Left renal cortex interstitium (tissue), 4 donors: ENCODE results near the gene CTSW. TPM values are rescaled to one million over a fixed set of nuclear protein-coding genes. Genes with fewer than 3 reads are reported as not detected.
"Not testable (repeated sequence)": the region's sequence is repeated elsewhere in the genome, so short reads cannot be mapped to it uniquely, and the experiment has no call there.

Experiments
- DNase-seq, 4 donors: peaks; one replicate each; pipeline ENCODE4 v3.0.0-alpha.2; 2013; ENCODE audit warnings: low read depth in 4 of 4, low spot score in 2 of 4, missing footprints in 1 of 4
- polyA plus RNA-seq, 4 donors: library from polyadenylated mRNA; unstranded; fragments of 120-200 nt; gene quantifications; one replicate each; pipeline ENCODE4 v1.2.1, GENCODE V29; 2013; ENCODE audit not compliant: insufficient read length in 4 of 4

CTSW gene
- polyA plus RNA-seq, 4 donors, result 0.77 to 1.6 (median 1.3) TPM

DNA sequence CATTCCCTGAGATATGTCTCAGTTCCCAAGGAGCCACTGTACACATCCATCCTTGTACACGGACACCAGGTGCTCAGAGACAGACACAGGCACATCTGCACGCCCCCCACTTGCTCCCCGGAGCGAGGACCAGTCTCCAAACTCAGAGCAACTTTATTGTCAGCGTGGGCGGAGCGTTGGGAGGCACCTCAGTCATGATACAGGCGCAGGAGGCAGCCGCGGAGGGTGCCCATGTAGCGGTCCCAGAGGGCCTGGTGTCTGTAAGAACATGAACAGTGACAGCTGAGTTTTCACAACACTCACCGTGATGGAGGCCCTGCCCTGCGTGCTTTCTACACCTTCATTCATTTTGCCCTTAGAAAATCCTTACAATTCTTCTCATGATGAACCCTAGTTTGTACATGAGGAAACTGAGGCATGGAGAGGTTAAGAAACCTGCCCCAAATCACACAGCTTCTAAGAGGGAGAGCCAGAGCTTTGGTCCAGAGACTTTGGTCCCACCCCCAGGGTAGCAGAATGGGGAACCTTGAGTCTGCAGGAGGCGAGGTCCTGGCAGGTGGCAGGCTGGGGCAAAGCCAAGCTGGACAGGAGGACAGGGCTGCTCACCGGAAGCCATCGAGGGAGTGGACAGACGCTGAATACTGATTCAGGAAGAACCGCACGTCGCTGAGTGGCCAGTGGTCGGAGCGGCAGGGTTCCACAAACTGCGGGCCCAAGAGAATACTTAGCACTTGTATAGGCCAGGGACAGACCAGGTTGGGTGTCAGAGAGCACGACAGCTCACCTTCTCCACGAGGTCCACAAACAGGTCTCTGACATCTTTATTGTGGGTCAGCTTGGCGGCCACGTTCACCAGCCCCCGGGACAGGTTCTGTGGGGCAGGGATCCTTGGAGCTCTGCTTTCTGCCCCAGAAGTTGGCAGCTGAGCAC is 4.4 kb downstream of the CTSW start:
- no peak for DNase-seq

DNA sequence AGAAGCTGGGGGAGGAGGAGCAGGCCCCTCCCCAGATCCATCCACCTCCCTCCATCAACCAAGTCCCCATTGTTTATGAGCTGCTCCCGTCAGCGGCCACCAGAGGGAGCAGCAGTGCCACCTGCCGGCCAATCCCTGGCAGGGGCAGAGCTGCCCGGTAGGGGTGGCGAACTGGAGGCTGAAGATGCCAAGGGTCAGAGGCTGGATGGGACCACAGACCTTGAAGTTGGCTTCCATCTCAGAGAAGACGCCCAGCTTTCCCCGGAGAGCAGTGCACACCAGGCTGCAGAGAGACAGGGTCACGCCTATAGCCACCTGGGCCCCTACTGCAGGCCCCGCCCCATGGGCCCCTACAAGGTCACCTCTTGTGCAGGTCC is 5.1 kb downstream of the CTSW start:
- DNase-seq, result no peak

DNA sequence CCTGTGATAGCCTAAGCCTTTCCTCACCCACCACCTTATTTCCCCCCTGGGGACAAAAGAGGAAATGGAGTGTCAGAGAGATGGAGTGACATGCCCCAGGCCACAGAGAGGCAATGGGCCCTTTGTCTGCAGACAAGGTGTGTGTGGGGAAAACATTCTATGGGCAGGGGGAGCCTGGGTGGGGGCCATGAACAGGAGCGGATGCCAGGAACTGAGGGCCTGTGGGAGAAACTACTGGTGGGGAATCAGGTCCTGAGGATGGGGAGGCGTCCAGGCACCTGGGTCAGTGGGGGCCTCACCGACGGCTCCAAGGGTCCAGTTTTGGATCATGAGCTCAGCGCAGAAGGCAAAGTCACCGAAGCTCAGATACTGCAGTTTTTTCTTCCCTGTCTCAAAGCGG is 5.6 kb downstream of the CTSW start:
- DNase-seq, result no peak

DNA sequence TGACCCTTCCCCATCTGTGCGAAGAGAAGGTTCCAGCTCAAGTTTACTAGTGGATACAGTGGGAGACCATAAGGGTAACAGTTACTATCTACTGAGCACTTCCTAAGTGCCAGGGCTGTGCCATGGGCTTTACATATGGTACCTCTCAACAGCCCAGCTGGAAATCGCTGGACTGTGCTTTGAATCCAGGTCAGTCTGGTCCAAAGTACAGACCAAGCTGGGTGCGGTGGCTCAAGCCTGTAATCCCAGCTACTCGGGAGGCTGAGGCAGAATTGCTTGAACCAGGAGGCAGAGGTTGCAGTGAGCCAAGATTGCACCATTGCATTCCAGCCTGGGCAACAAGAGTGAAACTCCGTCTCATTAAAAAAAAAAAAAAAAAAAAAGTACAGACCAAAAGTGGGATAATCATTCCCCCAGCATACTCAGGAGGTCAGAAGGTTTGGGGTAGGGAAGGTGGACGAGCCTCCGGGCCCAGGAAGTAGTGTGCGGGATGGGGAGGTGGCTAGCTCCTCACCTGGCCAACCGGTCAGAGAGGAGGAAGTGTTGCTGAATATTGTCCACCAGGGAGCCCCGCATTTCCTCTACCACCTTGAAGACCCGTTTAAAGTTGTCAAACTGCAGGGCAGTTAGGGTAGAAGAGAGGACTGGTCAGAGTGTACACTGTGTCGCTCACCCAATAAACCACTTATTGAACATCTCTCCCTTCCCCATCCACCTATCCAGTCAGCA is 6.3 kb downstream of the CTSW start:
- no peak for DNase-seq

DNA sequence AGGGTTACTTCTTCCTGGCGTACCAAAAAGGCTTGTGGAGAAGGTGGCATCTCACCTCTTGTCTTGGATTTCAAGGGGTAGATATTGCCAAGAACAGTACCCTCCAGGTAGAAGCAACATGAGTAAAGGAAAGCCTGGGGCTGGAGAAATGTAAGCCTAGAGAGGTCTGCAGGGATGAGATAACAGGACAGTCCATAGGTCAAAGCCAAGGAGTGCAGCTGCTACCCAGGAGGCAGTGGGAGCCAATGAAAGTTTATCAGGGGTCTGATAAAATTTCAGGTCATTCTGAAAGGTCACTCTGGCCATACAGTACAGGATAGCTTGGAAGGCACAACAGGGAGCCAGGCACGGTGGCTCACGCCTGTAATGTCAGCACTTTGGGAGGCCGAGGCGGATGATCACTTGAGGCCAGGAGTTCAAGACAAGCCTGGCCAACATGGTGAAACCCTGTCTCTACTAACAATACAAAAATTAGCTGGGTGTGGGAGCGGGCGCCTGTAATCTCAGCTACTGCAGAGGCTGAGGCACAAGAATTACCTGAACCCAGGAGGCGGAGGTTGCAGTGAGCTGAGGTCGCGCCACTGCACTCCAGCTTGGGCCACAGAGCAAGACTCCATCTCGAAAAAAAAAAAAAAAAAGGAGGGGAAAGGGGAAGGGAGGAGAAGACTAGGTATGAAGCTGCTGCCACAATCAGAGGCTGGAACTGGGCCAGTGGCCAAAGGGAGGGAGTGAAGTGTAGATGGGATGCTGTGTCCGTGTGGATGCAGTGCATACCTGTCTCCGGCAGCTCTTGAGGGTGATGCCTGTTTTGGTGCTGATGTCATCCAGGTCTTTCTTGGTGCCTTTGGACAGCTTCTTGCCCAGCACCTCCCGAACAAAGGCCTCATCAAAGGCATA is 7.4 kb downstream of the CTSW start:
- DNase-seq, result no peak

DNA sequence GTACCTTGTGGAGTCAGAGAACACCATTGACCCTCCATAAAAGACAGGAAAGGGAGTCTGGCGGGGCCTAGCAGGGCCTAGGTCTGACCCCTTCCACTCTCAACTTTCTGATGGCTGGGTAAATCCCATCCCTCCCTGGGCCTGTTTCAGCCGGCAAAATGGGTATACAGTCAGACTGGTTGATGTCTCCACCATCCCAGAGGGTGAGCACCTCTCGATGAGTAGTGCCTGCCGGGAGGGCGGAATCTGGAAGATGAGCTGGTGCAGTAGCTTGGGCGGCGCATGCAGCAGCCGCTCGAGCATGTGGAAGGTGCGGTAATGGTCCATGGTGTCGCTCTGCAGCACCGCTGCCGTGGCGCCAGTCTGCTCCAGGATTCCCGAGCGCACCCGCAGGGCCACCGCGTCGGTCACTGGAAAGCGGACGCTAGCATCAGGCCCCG is 8.1 kb downstream of the CTSW start:
- DNase-seq, result no peak

DNA sequence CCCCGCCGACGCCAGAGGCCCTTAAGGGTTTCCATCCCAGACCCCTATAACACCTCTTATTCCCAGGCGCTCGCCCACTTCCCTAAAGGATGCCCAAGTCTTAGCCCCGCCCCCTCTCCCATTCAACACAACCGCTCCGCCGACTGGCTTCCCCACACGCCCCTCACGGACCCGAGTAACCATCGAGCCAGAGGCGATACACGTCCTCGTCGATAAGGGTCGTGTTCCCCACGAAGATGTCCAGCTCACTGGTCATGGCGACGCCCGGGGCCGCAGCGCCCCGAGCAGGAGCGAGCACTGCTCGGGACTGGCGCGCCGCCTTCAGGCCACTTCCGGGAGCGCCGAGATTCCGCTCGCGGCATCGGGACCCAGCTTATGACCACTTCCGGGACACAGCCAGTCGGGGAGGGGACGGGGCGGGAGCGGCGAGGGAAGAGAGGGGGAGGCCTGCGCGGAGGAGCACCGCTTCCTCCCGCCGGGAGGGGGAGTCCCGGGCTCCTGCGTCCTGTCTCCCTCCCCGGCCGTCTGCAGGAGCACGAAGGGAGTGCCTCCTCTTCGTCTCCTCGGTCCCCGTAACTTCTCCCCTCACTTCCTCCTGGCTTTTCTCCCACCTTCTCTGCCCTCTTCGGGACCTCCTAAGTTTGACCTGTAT is 8.7 kb downstream of the CTSW start, which contains the start of gene FIBP:
Gene FIBP, minus strand, starts transcription at position 309 of the 652 bp plus-strand sequence. Its CDS starts 53 bp downstream, at position 256.
- peak; percentile 86 to 94 (median 92) for DNase-seq

DNA sequence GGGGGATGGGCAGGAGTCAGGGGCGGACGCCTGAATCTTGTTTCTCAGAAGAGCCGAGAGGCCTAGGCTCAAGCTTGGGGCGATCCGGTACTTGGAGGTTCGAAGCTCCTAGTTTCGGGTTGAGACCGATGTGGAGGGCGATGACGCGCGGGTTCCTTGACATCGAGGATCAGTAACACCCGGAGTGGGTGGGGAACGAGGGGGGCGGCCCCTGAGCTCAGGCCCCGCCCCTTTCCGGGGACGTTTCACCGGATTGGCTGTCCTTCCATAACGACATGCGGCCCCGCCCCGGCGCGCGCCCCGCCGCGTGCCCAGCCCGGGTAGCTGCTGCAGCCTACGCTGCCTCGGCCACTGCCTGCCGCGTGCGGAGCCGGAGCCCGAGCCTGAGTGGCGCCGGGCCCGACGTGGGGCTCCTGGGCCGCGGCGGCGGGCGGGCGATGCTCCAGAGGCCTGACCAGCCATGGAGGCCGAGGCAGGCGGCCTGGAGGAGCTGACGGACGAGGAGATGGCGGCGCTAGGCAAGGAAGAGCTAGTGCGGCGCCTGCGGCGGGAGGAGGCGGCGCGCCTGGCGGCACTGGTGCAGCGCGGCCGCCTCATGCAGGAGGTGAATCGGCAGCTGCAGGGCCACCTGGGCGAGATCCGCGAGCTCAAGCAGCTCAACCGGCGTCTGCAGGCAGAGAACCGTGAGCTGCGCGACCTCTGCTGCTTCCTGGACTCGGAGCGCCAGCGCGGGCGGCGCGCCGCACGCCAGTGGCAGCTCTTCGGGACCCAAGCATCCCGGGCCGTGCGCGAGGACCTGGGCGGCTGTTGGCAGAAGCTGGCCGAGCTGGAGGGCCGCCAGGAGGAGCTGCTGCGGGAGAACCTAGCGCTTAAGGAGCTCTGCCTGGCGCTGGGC is 10.9 kb downstream of the CTSW start, which contains the start of gene CCDC85B:
Gene CCDC85B, plus strand, starts transcription at position 350 of the 895 bp plus-strand sequence. Its CDS starts 111 bp downstream, at position 461.
- peak; percentile 79 to 93 (median 91) for DNase-seq

DNA sequence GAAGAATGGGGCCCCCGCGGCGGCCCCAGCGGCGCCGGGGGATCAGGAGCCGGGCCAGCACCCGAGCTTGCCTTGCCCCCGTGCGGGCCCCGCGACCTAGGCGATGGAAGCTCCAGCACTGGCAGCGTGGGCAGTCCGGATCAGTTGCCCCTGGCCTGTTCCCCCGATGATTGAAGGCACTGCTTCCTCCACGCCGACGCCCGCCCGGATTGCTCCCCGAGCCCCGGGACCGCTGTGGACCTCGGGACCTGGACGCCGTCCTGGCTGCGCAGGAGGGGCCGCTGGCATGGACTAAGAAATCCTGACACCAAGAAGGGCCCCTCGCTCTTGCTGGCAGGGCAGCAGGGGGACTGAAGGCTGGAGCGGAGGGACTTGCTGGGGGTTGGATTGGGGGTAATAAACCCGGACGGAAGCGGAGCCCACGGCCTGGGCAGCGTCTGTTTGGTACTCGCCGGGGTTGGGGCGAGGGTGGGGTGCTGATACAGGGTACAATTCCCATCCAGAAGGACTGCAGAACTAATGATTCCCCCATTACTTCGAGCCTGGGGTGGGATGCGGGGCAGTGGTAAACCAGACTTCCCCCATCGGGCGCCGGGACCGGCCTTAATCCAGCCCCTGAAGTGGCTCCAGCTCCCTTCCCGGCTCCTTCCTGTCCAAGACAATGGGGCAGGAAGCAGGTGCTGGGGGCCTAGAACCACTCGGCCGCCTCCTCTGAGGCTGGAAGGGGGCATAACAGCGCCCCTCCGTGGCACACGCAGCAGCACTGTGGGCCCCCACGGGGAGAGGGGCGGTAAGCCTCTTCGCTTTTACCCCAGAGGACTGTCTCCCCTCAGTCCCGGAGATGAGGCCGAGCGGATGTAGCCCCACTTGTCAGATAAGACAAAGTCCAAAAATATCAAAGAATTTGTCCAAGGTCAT is 11.8 kb downstream of the CTSW start:
- no peak for DNase-seq

DNA sequence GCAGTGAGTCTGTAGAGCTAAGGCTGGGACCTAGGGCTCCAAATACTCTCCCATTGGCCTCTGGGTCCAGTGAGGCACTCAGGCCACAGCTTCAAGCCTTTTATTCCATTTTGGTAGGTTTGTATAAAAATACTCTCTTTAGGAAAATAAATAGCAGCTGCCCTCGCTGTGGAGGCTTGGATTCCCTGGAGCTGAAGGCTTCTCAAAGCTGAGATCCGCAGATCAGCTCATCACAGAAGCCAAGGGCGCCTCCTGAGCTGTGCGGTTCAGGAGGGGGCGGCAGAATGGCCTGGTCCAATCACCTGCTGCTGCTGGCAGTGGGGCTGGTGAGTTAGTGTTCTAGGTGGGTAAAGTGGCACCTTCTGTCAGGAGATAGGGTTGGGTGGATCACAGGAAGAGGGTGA is 12.5 kb downstream of the CTSW start:
- DNase-seq, result not testable (repeated sequence)

DNA sequence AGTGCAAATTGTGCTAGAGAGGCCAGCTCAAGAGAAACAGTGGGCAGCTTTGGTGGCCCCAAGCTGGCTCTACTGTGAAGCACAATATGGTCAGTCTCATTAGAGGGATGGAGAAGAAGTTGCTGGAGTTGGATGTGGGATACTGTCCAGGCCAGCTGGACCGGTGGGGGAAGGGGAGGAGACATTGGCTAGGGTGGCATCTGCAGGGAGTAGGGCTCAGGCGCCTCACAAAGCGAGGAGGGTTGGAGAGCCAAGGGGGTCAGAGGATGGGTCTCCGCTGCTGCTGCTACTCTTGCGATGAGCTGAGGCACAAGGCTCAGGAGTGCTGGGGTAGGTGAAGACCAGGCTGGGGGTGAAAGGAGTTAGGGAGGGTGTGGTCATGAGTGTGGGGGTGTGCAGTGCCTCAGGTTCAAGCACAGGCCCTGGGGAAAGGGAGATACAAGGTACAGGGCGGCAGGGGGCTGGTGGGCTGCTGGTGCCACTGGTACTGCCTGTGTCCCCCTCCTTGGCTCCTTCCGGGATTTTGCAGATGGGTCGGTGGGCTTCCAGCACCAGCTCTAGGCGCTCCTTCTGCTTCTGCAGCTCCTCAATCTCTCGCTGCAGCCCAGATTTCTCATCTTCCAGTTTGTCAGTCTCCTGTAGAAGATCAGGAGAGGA is 13.2 kb downstream of the CTSW start:
- no peak for DNase-seq

DNA sequence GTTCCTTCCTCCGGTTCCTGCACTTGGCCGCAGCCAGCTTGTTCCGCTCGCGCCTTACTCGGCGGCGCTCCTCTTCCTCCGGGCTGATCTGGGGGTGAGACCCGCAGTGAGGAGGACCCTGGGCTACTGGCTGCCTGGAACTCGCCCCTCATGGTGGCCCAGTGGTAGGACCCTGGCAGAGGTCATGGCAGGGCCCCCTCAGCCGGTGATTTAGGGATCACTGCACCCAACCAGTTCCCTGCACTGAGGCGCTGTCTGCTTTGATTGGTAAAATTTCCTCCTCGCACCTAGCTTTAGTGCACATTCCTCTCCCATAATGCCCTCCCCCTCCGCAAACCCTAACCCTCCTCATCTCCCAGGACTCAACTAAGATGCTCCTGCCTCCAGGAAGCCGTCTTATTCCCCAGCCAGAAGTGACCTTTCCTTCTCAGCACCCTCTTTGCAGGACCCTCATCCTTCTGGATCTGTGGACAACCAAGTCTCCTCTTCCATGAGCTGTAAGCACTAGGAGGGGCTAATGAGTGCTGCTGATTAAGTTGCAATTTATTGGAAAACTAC is 14.5 kb downstream of the CTSW start:
- no peak for DNase-seq

DNA sequence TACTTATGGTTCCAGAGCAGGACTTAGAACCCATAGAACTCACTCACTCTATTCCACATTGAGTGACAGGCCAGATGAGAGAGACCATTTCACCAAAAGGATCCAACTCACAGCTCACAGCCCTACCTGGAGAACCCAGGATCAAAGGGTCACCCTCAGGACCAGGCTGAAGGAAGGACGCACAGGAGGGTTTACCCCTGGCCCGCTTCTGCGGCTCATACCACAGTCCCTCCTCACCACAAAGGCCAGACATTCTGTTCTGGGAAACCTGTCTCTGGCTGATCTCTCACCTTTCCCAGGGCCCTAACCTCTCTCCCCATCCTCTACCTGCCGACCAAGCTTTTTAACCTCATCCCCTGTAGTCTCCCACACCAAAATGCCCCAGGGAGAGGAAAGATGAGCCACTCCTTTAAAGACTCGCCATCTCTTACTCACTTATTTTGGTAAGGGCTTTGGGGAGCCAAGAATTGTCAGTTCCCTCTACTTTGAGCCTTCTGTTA is 15.9 kb downstream of the CTSW start:
- DNase-seq, result no peak

DNA sequence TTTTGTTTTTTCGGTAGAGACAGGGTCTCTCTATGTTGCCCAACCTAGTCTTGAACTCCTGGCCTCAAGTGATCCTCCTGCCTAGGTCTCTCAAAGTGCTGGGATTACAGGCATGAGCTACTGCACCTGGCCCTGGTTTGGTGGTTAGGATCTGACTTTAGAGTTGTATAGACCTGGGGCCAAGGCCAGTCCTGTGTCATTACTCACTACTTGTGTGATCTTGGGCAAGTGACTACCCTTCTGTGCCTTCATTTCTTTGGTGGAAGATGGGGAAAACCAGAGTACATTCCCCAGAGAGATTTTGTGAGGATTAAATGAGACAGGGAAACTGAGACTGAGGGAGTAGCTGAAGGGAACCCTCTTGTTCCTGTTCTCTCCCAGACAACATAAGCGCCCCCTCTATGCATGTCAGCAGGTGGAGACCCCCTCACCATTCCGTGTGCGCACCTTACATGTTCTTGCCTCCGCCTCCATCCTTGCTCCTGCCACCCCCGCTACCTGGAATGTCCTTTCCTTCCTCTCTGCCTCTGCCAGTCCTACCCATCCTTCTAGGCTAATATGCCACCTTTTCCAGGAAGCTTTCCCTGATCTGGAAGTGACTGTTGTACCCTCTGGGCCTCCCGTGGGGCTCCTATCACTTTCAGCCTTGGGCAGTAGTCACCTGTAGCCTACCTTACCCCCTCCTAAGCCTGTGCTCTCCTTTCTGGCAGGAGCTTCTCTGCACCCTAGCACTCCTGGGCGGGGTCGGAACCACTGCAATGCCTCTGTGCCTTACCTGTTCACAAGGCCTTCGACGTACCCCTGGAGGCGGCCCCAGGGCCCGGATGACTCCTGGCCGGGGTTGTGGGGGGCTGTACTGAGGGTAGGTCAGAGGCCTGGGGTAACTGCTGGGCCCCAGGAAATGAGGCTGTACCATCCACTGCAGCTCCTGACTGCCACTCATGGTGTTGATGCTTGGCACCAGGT is 16.7 kb downstream of the CTSW start:
- DNase-seq, result no peak

DNA sequence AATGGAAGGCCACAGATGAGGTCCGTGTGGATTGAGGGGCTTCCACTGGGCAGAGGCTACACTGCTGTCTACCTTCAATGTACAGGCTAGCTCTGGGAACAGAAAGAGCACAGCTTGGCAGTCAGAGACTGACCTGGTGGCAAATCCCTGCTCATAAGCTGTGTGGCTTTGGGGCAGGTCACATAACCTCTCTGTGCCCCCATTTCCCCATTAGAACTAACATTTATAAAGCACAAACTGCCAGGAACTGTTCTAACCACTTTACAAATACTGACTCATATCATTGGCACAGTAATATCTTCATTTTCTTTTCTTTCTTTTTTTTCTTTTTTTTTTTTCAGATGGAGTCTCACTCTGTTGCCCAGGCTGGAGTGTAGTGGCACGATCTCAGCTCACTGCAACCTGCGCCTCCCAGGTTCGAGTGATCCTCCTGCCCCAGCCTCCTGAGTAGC is 17.4 kb downstream of the CTSW start:
- DNase-seq, result no peak
